ENCODE measurements around the gene TOM1.
"Not testable (repeated sequence)": the region's sequence is repeated elsewhere in the genome, so short reads cannot be mapped to it uniquely, and the experiment has no call there.

- TF ChIP-seq POLR2AphosphoS5 (IDR thresholded peaks at IDR 0.05; ENCODE audit: insufficient read depth in 1 of 2, low read depth in 1 of 2); CTCF (IDR thresholded peaks at IDR 0.05): not testable (repeated sequence)
Measured at GRCh38 chr22:35396622-35397021, 96.9 kb downstream of the TOM1 start.
